SU-DHL-6 (cell line): Measurements from ENCODE around the gene EPYC.
A peak's percentile ranks its signal among the peaks of the same experiment; 100 is the strongest.

Source experiments
- H2AFZ ChIP-seq: fragments of 200-600 bp; sonication (generic); 2 replicates; pipeline ENCODE4 v1.6.1; 2014; ENCODE audit warnings: low read depth, mild to moderate bottlenecking, moderate library complexity, mixed read lengths, antibody characterized with exemption, low read length; ENCODE audit not compliant: severe bottlenecking
- H3F3A ChIP-seq: fragments of 200-600 bp; shearing (Covaris generic); 2 replicates; pipeline ENCODE4 v1.6.0; 2016; ENCODE audit warnings: antibody characterized with exemption, mild to moderate bottlenecking; ENCODE audit not compliant: insufficient read depth
- H3K27ac ChIP-seq: fragments of 200-600 bp; sonication (generic); 2 replicates; pipeline ENCODE4 v1.5.1; 2016; ENCODE audit warnings: low read depth, mild to moderate bottlenecking, low read length, moderate library complexity, mixed read lengths
- H3K27me3 ChIP-seq: fragments of 200-600 bp; sonication (generic), shearing (Covaris generic); 2 replicates; pipeline ENCODE4 v1.6.0; 2014; ENCODE audit warnings: mild to moderate bottlenecking, low read length
- H3K36me3 ChIP-seq: fragments of 200-600 bp; sonication (generic); 2 replicates; pipeline ENCODE4 v1.6.1; 2014; ENCODE audit warnings: mild to moderate bottlenecking, low read length, mixed read lengths
- H3K4me2 ChIP-seq: fragments of 300-600, 200-600 bp; shearing (Covaris generic), sonication (generic); 2 replicates; pipeline ENCODE4 v1.6.0; 2014; ENCODE audit warnings: low read length, low read depth, mild to moderate bottlenecking; ENCODE audit not compliant: poor library complexity, severe bottlenecking
- H3K4me3 ChIP-seq: fragments of 200-600 bp; sonication (generic); 2 replicates; pipeline ENCODE4 v1.5.1; 2014; ENCODE audit warnings: antibody characterized with exemption, low read length, mild to moderate bottlenecking, mixed read lengths; ENCODE audit not compliant: insufficient read depth, poor library complexity, severe bottlenecking
- H3K79me2 ChIP-seq: fragments of 200-600 bp; sonication (generic); 2 replicates; pipeline ENCODE4 v1.6.1; 2014; ENCODE audit warnings: mild to moderate bottlenecking, low read length, moderate library complexity; ENCODE audit not compliant: insufficient read depth
- H3K9ac ChIP-seq: fragments of 200-600 bp; sonication (generic); 2 replicates; pipeline ENCODE4 v1.7.0; 2014; ENCODE audit warnings: mild to moderate bottlenecking, low read length
- H3K9me2 ChIP-seq: fragments of 200-600 bp; sonication (generic); replicated peaks from 2 replicates; pipeline ENCODE4 v1.6.1; 2014; ENCODE audit warnings: low read length; ENCODE audit not compliant: insufficient read depth
- H3K9me3 ChIP-seq: fragments of 200-600 bp; sonication (generic); 2 replicates; pipeline ENCODE4 v1.6.1; 2014; ENCODE audit warnings: low read length, mixed read lengths; ENCODE audit not compliant: insufficient read depth
- H4K20me1 ChIP-seq: fragments of 200-600 bp; sonication (generic); 2 replicates; pipeline ENCODE4 v1.6.1; 2014; ENCODE audit warnings: low read depth, mild to moderate bottlenecking, antibody characterized with exemption, low read length, moderate library complexity, mixed read lengths
- EZH2phosphoT487 ChIP-seq: fragments of 200-600 bp; sonication (generic), shearing (Covaris generic); conservative IDR thresholded peaks from 2 replicates; pipeline ENCODE4 v1.6.1; 2018; ENCODE audit warnings: mild to moderate bottlenecking, antibody characterized with exemption, low read length, moderate library complexity, mixed read lengths
- TF ChIP-seq, protein P1 (sequence below): fragments of 200-600 bp; sonication (generic); IDR thresholded peaks from one replicate; pipeline ENCODE4 v1.5.1; 2017; ENCODE audit warnings: antibody characterized with exemption, mild to moderate bottlenecking, low read length, moderate library complexity; ENCODE audit not compliant: insufficient read depth, poor library complexity, severe bottlenecking

EPYC gene

DNA sequence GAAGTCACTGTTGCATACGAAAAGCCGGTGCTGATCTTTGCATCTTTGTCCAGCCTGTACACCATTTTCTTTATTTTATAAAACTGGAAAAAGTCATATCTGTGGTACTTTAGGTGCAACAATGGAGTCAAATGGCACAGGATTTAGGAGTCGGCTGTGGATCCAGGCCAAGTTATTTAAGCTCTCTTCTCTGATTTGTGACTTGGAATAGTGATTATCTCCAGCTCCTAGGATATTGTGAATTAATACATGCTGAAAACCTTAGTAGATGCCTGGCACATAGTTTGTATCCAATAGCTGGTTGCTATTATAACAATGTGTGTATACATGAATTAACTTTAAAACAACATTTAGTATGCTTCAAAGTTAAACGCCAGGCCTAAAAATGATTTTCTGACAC, 43.6 kb downstream of the EPYC start:
- TF ChIP-seq, protein P1, sequence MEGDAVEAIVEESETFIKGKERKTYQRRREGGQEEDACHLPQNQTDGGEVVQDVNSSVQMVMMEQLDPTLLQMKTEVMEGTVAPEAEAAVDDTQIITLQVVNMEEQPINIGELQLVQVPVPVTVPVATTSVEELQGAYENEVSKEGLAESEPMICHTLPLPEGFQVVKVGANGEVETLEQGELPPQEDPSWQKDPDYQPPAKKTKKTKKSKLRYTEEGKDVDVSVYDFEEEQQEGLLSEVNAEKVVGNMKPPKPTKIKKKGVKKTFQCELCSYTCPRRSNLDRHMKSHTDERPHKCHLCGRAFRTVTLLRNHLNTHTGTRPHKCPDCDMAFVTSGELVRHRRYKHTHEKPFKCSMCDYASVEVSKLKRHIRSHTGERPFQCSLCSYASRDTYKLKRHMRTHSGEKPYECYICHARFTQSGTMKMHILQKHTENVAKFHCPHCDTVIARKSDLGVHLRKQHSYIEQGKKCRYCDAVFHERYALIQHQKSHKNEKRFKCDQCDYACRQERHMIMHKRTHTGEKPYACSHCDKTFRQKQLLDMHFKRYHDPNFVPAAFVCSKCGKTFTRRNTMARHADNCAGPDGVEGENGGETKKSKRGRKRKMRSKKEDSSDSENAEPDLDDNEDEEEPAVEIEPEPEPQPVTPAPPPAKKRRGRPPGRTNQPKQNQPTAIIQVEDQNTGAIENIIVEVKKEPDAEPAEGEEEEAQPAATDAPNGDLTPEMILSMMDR: no peak
- no peak for TF ChIP-seq EZH2phosphoT487
- no peak overlapping the region for H3K4me2 ChIP-seq

DNA sequence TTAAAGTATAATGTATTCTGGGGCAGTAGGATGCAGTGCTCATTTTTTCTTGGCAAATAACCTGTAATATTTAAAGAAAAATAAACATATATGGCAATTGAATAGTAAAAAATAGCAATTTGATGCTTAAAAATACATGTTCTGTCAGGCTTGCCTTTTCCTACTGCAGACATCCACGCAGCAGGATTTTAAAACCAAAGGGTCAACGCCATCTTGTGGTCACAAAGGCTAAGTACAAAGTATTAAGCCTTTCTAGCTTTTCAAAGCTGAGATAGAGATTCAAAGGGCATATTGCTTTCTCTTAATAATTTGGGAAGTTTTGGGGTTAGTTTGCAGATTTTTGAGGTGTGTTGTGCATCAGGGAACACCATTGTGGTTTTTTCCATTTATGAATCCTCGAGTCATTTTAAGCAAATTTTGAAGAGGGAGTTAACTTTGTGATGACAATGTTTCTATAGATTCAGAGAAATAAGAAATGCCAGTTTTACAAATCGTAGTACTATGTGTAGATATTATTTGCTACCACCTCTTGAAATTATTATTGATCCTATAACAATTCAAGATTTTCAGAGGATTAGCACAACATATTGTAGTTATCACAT, 45.1 kb downstream of the EPYC start:
- no peaks in the 10 kb centered on the region for H3K9me2 ChIP-seq
- no peak overlapping the region for H3K4me3 ChIP-seq
- H3K36me3 ChIP-seq: no peaks in the 10 kb centered on the region
- no peak overlapping the region for H3K27ac ChIP-seq
- H4K20me1 ChIP-seq: peaks cover 3% of the 10 kb centered on the region; the same call in 1 of the 2 replicates
- no peaks in the 10 kb centered on the region for H3K9me3 ChIP-seq
- no peaks in the 10 kb centered on the region for H3K27me3 ChIP-seq
- no peak overlapping the region for H3K9ac ChIP-seq
- no peaks in the 10 kb centered on the region for H3K79me2 ChIP-seq
- no peak for TF ChIP-seq EZH2phosphoT487
- TF ChIP-seq, protein P1: peak; percentile 58
- no peaks in the 10 kb centered on the region for H3F3A ChIP-seq
- no peak overlapping the region for H2AFZ ChIP-seq
- no peak overlapping the region for H3K4me2 ChIP-seq

More for the DNA sequence above, 43.6 kb downstream of the EPYC start:
- no peak overlapping the region for H3K9ac ChIP-seq
- no peak overlapping the region for H3K4me3 ChIP-seq
- no peak overlapping the region for H2AFZ ChIP-seq
- H3K9me2 ChIP-seq: no peaks in the 10 kb centered on the region
- H3K9me3 ChIP-seq: no peaks in the 10 kb centered on the region
- H3K79me2 ChIP-seq: no peaks in the 10 kb centered on the region
- H3K36me3 ChIP-seq: no peaks in the 10 kb centered on the region
- H4K20me1 ChIP-seq: peaks cover 3% of the 10 kb centered on the region; the same call in 1 of the 2 replicates
- H3K27ac ChIP-seq: no peak overlapping the region
- no peaks in the 10 kb centered on the region for H3K27me3 ChIP-seq
- H3F3A ChIP-seq: no peaks in the 10 kb centered on the region

DNA sequence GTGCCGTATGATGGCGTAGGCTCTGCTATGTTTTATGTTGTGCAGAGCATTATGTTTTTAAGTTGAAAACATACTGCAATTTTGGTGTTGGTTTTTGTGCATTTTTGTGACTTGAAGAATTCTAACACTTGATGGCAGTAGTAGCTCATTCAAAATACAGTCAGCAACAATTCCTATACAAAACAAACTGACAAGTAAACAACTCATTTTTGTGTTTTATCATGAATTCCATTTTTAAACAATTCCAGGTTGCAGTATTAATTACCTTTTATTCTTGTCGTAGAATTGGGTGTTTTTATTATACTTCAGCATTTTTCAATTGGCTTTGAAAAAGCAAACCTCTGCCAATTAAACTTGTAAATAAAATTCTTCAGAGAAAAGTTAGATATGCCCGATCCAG, 45.7 kb downstream of the EPYC start:
- no peaks in the 10 kb centered on the region for H3F3A ChIP-seq
- H3K4me3 ChIP-seq: no peak overlapping the region
- TF ChIP-seq EZH2phosphoT487: no peak
- TF ChIP-seq, protein P1: no peak
- H3K36me3 ChIP-seq: no peaks in the 10 kb centered on the region
- no peak overlapping the region for H3K9ac ChIP-seq
- no peaks in the 10 kb centered on the region for H3K79me2 ChIP-seq
- no peaks in the 10 kb centered on the region for H3K27me3 ChIP-seq
- no peak overlapping the region for H3K4me2 ChIP-seq
- H3K27ac ChIP-seq: no peak overlapping the region
- H4K20me1 ChIP-seq: peaks cover 1% of the 10 kb centered on the region; the same call in 1 of the 2 replicates
- no peak overlapping the region for H2AFZ ChIP-seq
- H3K9me2 ChIP-seq: no peaks in the 10 kb centered on the region
- no peaks in the 10 kb centered on the region for H3K9me3 ChIP-seq
